Astrocyte of the cerebellum (primary cell): ENCODE results near the gene TAGLN2.

Experiments used
- DNase-seq: peaks from one replicate; pipeline ENCODE4 v3.0.0-alpha.2; 2011; ENCODE audit warnings: low read depth
- H3K4me3 ChIP-seq: 2 replicates; pipeline ENCODE4 v1.5.1; 2011; ENCODE audit warnings: mild to moderate bottlenecking, low read depth, low read length, moderate library complexity
- in situ Hi-C: cut with HindIII; loops from 2 replicates; pipeline ENCODE4 v1.10.0; 2017; ENCODE audit warnings: low sequenced_read_pairs
- TF ChIP-seq, protein P1 (sequence below): IDR thresholded peaks from 2 replicates; pipeline ENCODE4 v1.5.1; 2012; ENCODE audit warnings: low read length, low read depth, moderate library complexity, mild to moderate bottlenecking; ENCODE audit errors: missing control alignments

Gene TAGLN2

DNA sequence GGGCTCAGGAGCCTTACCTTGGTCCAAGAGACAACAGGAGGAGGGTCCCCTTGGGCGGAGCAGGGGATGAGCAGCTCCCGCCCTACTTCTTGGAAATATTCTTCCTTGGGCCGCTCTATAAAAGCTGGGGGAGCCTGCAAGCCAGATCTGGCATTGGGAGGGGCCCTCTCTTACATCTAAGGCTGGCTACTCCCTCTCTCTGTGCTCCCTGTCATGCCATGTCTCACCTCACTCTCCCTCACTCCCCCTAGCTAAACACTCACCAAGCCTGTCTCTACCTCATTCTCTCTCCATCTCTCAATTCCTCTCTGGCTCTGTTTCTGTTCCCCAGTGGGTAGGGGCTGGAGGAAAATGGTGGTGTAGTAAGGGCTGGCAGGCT lies 6.5 kb upstream of the TAGLN2 start:
- H3K4me3 ChIP-seq = no peak overlapping the region
- in situ Hi-C loops = no loop called here
- no peak for DNase-seq
- TF ChIP-seq, protein P1, sequence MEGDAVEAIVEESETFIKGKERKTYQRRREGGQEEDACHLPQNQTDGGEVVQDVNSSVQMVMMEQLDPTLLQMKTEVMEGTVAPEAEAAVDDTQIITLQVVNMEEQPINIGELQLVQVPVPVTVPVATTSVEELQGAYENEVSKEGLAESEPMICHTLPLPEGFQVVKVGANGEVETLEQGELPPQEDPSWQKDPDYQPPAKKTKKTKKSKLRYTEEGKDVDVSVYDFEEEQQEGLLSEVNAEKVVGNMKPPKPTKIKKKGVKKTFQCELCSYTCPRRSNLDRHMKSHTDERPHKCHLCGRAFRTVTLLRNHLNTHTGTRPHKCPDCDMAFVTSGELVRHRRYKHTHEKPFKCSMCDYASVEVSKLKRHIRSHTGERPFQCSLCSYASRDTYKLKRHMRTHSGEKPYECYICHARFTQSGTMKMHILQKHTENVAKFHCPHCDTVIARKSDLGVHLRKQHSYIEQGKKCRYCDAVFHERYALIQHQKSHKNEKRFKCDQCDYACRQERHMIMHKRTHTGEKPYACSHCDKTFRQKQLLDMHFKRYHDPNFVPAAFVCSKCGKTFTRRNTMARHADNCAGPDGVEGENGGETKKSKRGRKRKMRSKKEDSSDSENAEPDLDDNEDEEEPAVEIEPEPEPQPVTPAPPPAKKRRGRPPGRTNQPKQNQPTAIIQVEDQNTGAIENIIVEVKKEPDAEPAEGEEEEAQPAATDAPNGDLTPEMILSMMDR = no peak

DNA sequence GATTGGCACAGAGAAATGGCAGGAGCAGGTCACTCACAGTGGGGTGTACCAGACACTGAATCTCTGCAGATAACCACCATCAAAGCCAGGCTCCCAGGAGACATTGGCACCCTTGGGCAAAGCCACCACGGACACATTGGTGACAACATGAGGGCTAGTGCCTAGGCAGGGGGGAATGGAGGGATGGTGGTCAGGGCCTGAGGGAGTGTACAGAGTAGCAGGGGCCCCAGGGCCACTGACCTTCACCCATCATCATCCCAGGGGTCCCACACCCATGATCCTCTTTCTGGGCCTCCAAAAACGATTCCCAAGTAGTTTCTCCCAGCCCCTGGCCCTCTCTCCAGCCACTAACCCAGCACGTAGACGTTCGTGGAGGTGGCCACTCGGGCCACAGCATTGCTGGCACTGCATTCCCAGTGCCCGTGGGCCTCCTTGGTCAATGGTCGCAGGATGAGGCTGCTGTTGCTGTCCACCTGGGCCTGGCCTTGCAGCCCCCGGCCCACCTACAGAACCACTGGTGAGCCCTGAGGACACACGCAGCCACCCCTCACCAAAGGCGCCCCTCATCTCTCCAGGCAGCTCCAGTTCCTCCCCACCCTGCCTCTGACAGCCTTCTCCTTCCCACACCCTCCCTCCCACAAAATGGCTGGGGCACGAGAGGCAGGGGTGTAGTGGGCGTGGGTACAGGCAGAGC lies 5.9 kb upstream of the TAGLN2 start:
- in situ Hi-C loops = no loop called here
- DNase-seq = no peak
- TF ChIP-seq, protein P1 = no peak
- no peak overlapping the region for H3K4me3 ChIP-seq

GRCh38 chr1:159930634-159931033 lies 5.3 kb upstream of the TAGLN2 start:
- in situ Hi-C loops = no loop called here
- TF ChIP-seq, protein P1 = no peak
- DNase-seq = no peak
- H3K4me3 ChIP-seq = no peak overlapping the region

- in situ Hi-C loops = no loop called here
- no peak overlapping the region for H3K4me3 ChIP-seq
- no peak for DNase-seq
- TF ChIP-seq, protein P1 = no peak
These were observed 4.9 kb upstream of the TAGLN2 start for GRCh38 chr1:159930216-159930615.

- TF ChIP-seq, protein P1 = no peak
- in situ Hi-C loops = no loop called here
These were observed 4.1 kb upstream of the TAGLN2 start for GRCh38 chr1:159929155-159930051.

DNA sequence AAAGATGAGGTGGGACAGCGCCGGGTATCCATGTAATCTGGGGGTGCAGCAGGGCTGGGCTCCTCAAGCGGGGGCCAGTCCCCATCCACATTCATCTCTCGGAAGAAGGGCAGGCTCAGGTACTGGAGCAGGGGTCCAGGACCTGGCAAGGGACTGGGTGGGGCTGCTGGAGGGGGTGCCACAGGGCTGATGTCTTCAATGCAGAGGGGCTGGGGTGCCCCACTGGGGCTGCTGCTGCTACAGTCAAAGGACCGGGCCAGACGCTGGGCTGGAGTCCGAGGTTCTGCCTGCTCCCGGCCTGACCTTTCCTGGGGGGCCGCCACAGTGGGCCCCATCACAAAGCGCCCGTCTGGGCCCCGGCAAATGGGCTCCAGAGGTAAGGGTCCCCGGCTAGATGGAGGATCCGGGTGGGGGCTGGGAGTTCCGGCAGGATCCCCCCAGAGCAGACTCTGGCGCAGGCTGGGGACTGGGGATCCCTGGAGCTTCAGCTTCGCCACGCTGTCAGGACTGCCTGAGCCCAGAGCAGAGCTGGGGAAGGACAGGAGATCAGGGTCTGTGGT lies 3.3 kb upstream of the TAGLN2 start:
- in situ Hi-C loops = no loop called here
- no peak overlapping the region for H3K4me3 ChIP-seq
- no peak for DNase-seq
- TF ChIP-seq, protein P1 = no peak

More at GRCh38 chr1:159929155-159930051, 4.1 kb upstream of the TAGLN2 start:
- H3K4me3 ChIP-seq = no peak overlapping the region
- no peak for DNase-seq
